Lower lobe of right lung (tissue), 2 donors: ENCODE results near the gene CBX3. TPM values are rescaled to one million over a fixed set of nuclear protein-coding genes. Genes with fewer than 3 reads are reported as not detected.

ENCODE experiments used
- ATAC-seq, 2 donors: fragments of 200-7000 bp; cut with Tn5 transposase; one replicate each; pipeline ENCODE4 v1.9.1; 2020 to 2022; ENCODE audit warnings: mild to moderate bottlenecking in 2 of 2, moderate library complexity in 2 of 2
- DNase-seq: peaks from one replicate; pipeline ENCODE4 v3.0.0-alpha.2; 2020
- H3K27ac ChIP-seq: fragments of 200-600 bp; one replicate; pipeline ENCODE4 v1.8.0; 2022
- H3K27me3 ChIP-seq: fragments of 200-600 bp; one replicate; pipeline ENCODE4 v1.8.0; 2022; ENCODE audit warnings: low read depth
- H3K36me3 ChIP-seq: fragments of 200-600 bp; one replicate; pipeline ENCODE4 v1.8.0; 2022; ENCODE audit warnings: mild to moderate bottlenecking
- H3K4me1 ChIP-seq: fragments of 200-600 bp; one replicate; pipeline ENCODE4 v1.8.0; 2022
- H3K4me3 ChIP-seq: fragments of 200-600 bp; one replicate; pipeline ENCODE4 v1.8.0; 2022; ENCODE audit warnings: mild to moderate bottlenecking
- H3K9me3 ChIP-seq: fragments of 200-600 bp; one replicate; pipeline ENCODE4 v1.8.0; 2022
- intact Hi-C: fragments of 100-400 bp; cut with DNase I; formaldehyde crosslinking; loops from one replicate; pipeline ENCODE4 v1.11.0; 2022
- total RNA-seq: library from RNA; stranded (reverse); fragmentation: NEBNext Ultra II Directional; extraction: Animal tissue kit (Norgen Biotek cat#: 25700); gene quantifications from one replicate; pipeline ENCODE4 v1.2.1, GENCODE V29; 2021
- TF ChIP-seq, protein P1 (sequence below): fragments of 200-600 bp; IDR thresholded peaks from one replicate; pipeline ENCODE4 v1.8.0; 2022; ENCODE audit warnings: antibody characterized with exemption, mild to moderate bottlenecking
- donor health status: DM: no; HTN: yes; CAD: no; lungs with severe emphysema.

CBX3 gene
- total RNA-seq, 1 donor from 2014 or later: 94.3 TPM

DNA sequence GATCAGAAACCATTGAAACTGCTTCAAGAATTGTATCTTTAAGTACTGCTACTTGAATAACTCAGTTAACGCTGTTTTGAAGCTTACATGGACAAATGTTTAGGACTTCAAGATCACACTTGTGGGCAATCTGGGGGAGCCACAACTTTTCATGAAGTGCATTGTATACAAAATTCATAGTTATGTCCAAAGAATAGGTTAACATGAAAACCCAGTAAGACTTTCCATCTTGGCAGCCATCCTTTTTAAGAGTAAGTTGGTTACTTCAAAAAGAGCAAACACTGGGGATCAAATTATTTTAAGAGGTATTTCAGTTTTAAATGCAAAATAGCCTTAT is 15.7 kb upstream of the CBX3 start:
- Histone ChIP-seq H3K4me3 (no peak overlapping the region), H3K27me3 (no peaks in the 10 kb centered on the region), H3K9me3 (no peaks in the 10 kb centered on the region), H3K4me1 (peaks cover 31% of the 10 kb centered on the region), H3K36me3 (peaks cover 42% of the 10 kb centered on the region), H3K27ac (no peak overlapping the region)
- TF ChIP-seq, protein P1, sequence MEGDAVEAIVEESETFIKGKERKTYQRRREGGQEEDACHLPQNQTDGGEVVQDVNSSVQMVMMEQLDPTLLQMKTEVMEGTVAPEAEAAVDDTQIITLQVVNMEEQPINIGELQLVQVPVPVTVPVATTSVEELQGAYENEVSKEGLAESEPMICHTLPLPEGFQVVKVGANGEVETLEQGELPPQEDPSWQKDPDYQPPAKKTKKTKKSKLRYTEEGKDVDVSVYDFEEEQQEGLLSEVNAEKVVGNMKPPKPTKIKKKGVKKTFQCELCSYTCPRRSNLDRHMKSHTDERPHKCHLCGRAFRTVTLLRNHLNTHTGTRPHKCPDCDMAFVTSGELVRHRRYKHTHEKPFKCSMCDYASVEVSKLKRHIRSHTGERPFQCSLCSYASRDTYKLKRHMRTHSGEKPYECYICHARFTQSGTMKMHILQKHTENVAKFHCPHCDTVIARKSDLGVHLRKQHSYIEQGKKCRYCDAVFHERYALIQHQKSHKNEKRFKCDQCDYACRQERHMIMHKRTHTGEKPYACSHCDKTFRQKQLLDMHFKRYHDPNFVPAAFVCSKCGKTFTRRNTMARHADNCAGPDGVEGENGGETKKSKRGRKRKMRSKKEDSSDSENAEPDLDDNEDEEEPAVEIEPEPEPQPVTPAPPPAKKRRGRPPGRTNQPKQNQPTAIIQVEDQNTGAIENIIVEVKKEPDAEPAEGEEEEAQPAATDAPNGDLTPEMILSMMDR: no peak
- DNase-seq (no peak), ATAC-seq (no peak)
- intact Hi-C loops: no loop called here

DNA sequence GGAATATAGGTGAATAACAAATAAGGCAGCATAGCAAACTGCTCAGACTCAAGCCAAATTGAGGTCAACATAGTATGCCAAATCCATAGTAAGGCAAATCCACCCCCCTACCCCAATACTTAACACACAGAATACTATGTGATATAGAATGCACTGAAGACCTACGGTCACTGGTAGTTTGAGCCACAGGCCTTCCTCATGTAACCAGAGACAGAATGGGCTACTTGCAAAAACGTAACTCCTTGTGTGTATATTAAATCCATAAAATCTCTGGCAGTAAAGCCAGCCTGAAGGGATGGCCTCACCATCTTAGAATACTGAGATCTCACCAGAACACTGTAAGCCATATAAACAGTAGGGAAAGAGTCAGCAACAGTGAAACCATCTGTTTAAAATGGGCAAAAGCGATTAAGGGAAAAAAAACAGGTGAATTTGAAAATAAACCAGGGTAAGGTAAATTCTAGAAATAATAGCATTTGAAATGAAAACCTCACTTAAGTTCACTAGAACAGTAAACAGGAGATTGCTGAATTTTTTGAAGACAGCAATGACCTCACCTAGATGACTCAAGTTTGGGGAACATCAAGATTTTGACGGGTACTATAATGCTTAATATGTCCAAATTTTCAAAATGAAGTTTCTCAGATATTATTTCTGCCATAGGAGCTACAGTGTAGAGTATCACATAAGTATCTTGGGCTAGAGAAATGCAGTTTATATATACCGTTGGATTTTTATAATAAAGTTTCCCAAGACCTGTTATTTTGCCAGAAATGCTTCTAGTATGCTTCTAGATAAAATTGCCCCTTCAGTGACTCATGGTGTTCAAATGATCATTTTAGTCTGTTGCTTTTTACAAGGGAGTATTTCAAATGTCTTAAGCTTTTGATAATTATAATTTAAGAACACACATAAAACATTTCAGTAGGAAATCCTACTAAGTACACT is 14.9 kb upstream of the CBX3 start:
- H3K27ac ChIP-seq: no peak overlapping the region
- intact Hi-C loops: no loop called here
- no peak overlapping the region for H3K4me3 ChIP-seq
- ATAC-seq (no peak), DNase-seq (no peak)
- TF ChIP-seq, protein P1: no peak
- no peaks in the 10 kb centered on the region for H3K9me3 ChIP-seq
- H3K4me1 ChIP-seq: peaks cover 34% of the 10 kb centered on the region
- H3K27me3 ChIP-seq: no peaks in the 10 kb centered on the region
- H3K36me3 ChIP-seq: peaks cover 50% of the 10 kb centered on the region

DNA sequence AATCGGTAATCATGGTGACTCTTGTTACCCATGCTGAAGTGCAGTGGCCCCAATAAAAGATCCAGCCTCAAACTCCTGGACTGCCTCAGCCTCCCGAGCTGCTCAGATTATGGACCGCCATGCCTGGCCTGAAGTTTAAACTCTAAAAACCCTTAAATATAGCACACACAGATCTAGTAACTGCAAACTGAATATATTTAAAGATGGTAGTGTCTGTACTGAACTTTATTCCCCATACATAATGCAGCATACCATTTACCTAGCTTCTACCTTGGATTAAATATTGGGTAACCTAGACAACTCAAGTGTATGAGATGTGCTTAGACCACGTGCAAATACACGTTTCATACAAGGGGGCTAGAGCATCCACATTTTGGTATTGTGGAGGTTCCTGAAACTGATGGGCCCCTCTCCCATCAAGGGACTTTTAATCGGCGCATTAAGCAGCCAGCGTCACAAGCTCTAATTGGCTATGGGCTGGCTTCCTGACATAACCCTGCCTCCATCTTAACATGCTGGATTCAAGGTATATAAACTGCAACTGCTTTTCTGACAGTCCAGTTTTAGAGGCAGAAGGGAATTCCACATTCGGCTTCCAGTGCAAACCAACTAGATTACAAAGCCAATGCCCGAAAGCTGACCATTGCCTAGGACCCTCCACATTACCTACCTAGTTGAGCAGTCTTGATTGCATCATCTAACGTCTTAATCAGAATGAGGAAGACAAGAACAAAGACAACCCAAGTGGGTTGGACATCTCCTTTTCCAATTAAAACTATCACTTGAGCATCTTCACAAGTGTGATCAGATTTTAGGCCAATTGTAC is 14.0 kb upstream of the CBX3 start:
- H3K4me3 ChIP-seq: no peak overlapping the region
- DNase-seq (no peak), ATAC-seq (peak in 1 of 2 donors; percentile 17)
- TF ChIP-seq, protein P1: no peak
- H3K9me3 ChIP-seq: no peaks in the 10 kb centered on the region
- no peak overlapping the region for H3K27ac ChIP-seq
- no peaks in the 10 kb centered on the region for H3K27me3 ChIP-seq
- H3K4me1 ChIP-seq: peaks cover 36% of the 10 kb centered on the region
- H3K36me3 ChIP-seq: peaks cover 60% of the 10 kb centered on the region
- intact Hi-C loops: no loop called here

DNA sequence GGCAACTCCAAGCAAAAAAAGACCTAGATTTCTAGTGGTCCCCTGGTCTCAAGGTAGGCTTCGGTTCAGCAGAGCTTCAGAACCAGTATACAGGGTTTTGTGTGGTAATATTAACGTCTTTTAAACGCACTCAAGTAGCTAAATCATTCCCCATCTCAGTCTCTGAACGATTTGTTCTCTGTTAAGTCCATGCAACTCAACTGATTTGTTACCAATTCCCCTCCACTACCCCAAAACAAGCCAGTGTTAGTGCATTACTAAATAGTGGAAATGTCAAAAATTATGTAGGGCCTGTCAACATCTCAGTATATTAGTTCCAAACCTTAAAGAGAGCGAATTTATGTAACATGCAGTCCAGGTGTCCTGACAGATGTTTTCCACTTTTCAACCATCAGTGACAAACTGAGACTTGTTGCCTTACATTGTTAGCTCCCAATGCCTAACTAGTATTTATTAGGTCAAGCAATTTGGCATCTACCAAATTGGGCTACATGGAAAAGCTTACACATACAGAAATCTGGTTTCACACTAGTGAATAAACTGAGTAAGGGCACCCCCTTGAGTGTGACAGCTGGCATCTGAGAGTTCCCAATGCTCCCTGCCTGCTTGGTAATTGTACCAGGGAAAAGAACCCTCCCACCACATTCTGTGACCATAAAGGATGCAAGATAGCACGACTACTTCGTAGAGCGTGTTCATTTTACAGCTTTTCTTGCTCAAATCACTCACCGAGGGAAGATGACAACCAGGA is 13.2 kb upstream of the CBX3 start:
- Histone ChIP-seq H3K27ac (no peak overlapping the region), H3K4me3 (no peak overlapping the region), H3K4me1 (peaks cover 39% of the 10 kb centered on the region), H3K27me3 (no peaks in the 10 kb centered on the region), H3K9me3 (no peaks in the 10 kb centered on the region), H3K36me3 (peaks cover 68% of the 10 kb centered on the region)
- no peak for ATAC-seq
- intact Hi-C loops: no loop called here
- DNase-seq: no peak
- TF ChIP-seq, protein P1: no peak

DNA sequence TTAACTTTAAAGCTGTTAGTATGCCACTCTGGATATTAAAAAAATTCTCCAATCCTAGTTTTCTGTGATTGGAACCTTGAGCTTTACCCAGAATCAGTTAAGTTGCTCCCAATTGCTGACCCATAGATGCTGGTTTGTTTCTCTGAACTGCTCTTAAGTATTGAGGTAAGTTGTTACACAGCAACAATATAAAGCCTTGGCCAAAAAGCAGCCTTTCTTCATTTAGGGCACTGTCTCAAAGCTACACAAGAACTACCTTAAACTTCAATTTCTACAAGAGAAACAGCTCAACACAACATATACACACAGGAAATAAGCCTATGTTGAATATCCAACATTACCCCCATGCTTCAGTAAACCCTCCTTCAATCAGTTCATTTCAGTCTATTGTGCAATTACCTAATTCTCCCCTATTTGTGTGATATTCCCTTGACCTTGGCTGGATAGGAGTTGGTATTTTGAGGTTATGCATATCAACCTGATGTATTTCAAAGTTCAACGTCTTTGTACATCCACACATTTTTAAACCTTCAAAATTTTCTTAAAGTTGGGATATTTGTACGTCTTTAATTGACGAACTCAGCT is 12.5 kb upstream of the CBX3 start:
- intact Hi-C loops: no loop called here
- Histone ChIP-seq H3K27ac (no peak overlapping the region), H3K4me1 (peaks cover 46% of the 10 kb centered on the region), H3K27me3 (no peaks in the 10 kb centered on the region), H3K4me3 (no peak overlapping the region), H3K36me3 (peaks cover 74% of the 10 kb centered on the region), H3K9me3 (no peaks in the 10 kb centered on the region)
- ATAC-seq: no peak
- TF ChIP-seq, protein P1: no peak
- no peak for DNase-seq
